Measurements from ENCODE around the gene DSP. TPM values are rescaled to one million over a fixed set of nuclear protein-coding genes. Genes with fewer than 3 reads are reported as not detected.

Gene DSP
- total and polyA plus RNA-seq, 5 experiments from 2014 or later: 0.47 to 0.60 TPM; not detected in 3

GRCh38 chr6:7631466-7631865 is 90.0 kb downstream of the DSP start:
- no peaks in the 10 kb centered on the region for H3K36me3 Mint-ChIP-seq
- POLR2A ChIA-PET: no interaction called here

GRCh38 chr6:7632501-7633290 is 91.2 kb downstream of the DSP start:
- no peak for ATAC-seq
- peaks cover 2 to 26% (median 5%) of the 10 kb centered on the region in 5 donors for H3K27me3 Mint-ChIP-seq

More at GRCh38 chr6:7631466-7631865, 90.0 kb downstream of the DSP start:
- H3K27me3 Mint-ChIP-seq: peaks cover 3 to 32% (median 11%) of the 10 kb centered on the region in 5 donors
- DNase-seq (no peak), ATAC-seq (no peak)
- peaks cover 0 to 2% (median 0%) of the 10 kb centered on the region in 9 donors for H3K9me3 Mint-ChIP-seq
- H3K27ac Mint-ChIP-seq: no peak overlapping the region
- H3K4me3 Mint-ChIP-seq: no peak overlapping the region
- no peaks in the 10 kb centered on the region for H3K4me1 Mint-ChIP-seq

GRCh38 chr6:7633361-7633760 is 91.9 kb downstream of the DSP start:
- no peaks in the 10 kb centered on the region for H3K4me1 Mint-ChIP-seq
- DNase-seq (no peak), ATAC-seq (no peak)
- H3K27me3 Mint-ChIP-seq: peaks cover 0 to 22% (median 3%) of the 10 kb centered on the region in 5 donors
- H3K4me3 Mint-ChIP-seq: no peak overlapping the region
- no peak overlapping the region for H3K27ac Mint-ChIP-seq
- POLR2A ChIA-PET: no interaction called here
- H3K36me3 Mint-ChIP-seq: no peaks in the 10 kb centered on the region
- H3K9me3 Mint-ChIP-seq: peaks cover 0 to 2% (median 0%) of the 10 kb centered on the region in 9 donors

More at GRCh38 chr6:7632501-7633290, 91.2 kb downstream of the DSP start:
- peaks cover 0 to 2% (median 0%) of the 10 kb centered on the region in 9 donors for H3K9me3 Mint-ChIP-seq
- no peaks in the 10 kb centered on the region for H3K36me3 Mint-ChIP-seq
- no peak overlapping the region for H3K27ac Mint-ChIP-seq
- no peak for DNase-seq
- H3K4me3 Mint-ChIP-seq: no peak overlapping the region
- H3K4me1 Mint-ChIP-seq: no peaks in the 10 kb centered on the region
- POLR2A ChIA-PET: no interaction called here

- POLR2A ChIA-PET: no interaction called here
- Mint-ChIP-seq H3K4me1 (no peaks in the 10 kb centered on the region), H3K36me3 (no peaks in the 10 kb centered on the region), H3K9me3 (peaks cover 0 to 2% (median 0%) of the 10 kb centered on the region in 9 donors), H3K27ac (no peak overlapping the region), H3K4me3 (no peak overlapping the region), H3K27me3 (peaks cover 0 to 12% (median 2%) of the 10 kb centered on the region in 5 donors)
- no peak for DNase-seq
- no peak for ATAC-seq
These were observed 94.7 kb downstream of the DSP start for GRCh38 chr6:7636151-7636550.

Other genes with a start within 250 kb of the DSP start
- 100 to 1,000 TPM in 1 of 2 experiments, 10 to 100 TPM in 1; 97.5 to 112 TPM for gene SSR1, start 228.5 kb upstream of the DSP start, total RNA-seq
- 100 to 1,000 TPM; 136 to 159 (median 156) TPM for gene SSR1, start 228.5 kb upstream of the DSP start, polyA plus RNA-seq
- gene CAGE1, start 151.9 kb upstream of the DSP start, total RNA-seq: under 1 TPM; 0.16 to 0.63 TPM
- not detected for gene CAGE1, start 151.9 kb upstream of the DSP start, polyA plus RNA-seq
- gene RIOK1, start 151.9 kb upstream of the DSP start, total RNA-seq: 10 to 100 TPM; 29.9 to 30.4 TPM
- gene RIOK1, start 151.9 kb upstream of the DSP start, polyA plus RNA-seq: 10 to 100 TPM; 18.1 to 24.4 (median 20.2) TPM
- 10 to 100 TPM; 29.2 TPM for gene SNRNP48, start 48.5 kb downstream of the DSP start, total RNA-seq
- 10 to 100 TPM in 1 of 3 donors, 1 to 10 TPM in 2; 9.1 to 13.7 (median 9.3) TPM for gene SNRNP48, start 48.5 kb downstream of the DSP start, polyA plus RNA-seq
- gene BMP6, start 184.4 kb downstream of the DSP start, total RNA-seq: not detected
- not detected for gene BMP6, start 184.4 kb downstream of the DSP start, polyA plus RNA-seq

Data from naive thymus-derived CD8-positive, alpha-beta T cell (primary cell).